ENCODE measurements around the gene KCNIP1.

The KCNIP1 gene

DNA sequence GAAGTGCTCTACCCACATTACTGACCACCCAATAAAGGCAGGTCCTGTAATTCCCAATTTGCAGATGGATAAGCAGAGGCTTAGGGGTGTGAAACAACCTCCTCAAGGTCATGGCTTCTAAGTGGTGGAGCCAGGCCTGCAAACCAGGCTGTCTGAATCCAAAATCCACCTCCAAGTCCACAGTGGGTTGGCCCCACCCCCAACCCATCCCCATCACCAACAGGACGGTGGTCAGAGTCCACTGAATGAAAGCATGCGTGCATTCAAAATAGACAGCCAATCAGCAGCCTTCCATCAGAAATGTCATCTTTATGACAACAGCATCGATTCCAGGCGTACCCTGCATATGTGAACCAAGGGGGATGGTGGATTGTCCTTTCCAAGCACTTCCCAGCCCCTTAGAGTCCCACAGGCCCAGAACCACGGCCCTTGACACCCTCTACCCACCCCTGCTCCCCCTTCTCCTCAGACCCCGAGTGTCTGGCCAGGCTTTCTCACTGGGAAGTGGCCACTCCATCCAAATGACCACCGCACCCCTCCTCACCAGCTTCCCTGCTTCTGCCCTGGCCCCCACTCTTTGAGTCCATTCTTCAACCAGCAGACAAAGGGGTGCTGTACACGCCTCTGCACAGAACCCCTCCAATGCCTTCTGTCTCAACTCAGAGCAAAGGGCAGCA is 133.1 kb downstream of the KCNIP1 start:
- Histone ChIP-seq H3K27me3 (ENCODE audit: insufficient read depth, low read length) (no peaks in the 10 kb centered on the region), H3K9ac (ENCODE audit: low read length) (no peak overlapping the region), H3K9me3 (ENCODE audit: insufficient read depth, low read depth, low read length) (no peaks in the 10 kb centered on the region), H2AFZ (ENCODE audit: insufficient read depth, low read length, poor library complexity) (no peak overlapping the region), H4K91ac (ENCODE audit: low read depth, low read length) (no peak overlapping the region), H3K79me1 (ENCODE audit: low read length) (peaks cover 5% of the 10 kb centered on the region), H3K23ac (ENCODE audit: low read length) (no peak overlapping the region), H3K79me2 (ENCODE audit: control insufficient read depth, insufficient read depth, low read length, poor library complexity) (no peaks in the 10 kb centered on the region), H3K36me3 (ENCODE audit: control insufficient read depth in 1 of 2, insufficient read depth in 2 of 2, low read length in 2 of 2) (no peaks in the 10 kb centered on the region), H2BK12ac (ENCODE audit: low read length) (no peak overlapping the region), H4K8ac (ENCODE audit: low read depth, low read length) (no peak overlapping the region), H3K4ac (ENCODE audit: low read depth, low read length) (no peak overlapping the region), H3K4me1 (ENCODE audit: control insufficient read depth in 1 of 2, insufficient read depth in 2 of 2, low read length in 2 of 2) (peaks cover 8 to 10% of the 10 kb centered on the region in 2 experiments), H2BK5ac (ENCODE audit: low read depth, low read length, poor library complexity) (no peak overlapping the region), H3K4me2 (ENCODE audit: low read length) (no peak overlapping the region), H2AK5ac (ENCODE audit: low read length) (no peak overlapping the region), H2BK120ac (ENCODE audit: insufficient read depth, low read length, poor library complexity) (no peak overlapping the region), H3K18ac (ENCODE audit: low read length) (no peak overlapping the region), H4K12ac (ENCODE audit: low read depth, low read length) (no peak overlapping the region), H3K4me3 (ENCODE audit: low read depth, low read length) (no peak overlapping the region), H3K14ac (ENCODE audit: low read length) (no peak overlapping the region), H3K27ac (ENCODE audit: low read depth, low read length) (no peak overlapping the region)
- WGBS (ENCODE audit: extremely low coverage, insufficient coverage, insufficient read length) = no CpG with 5 or more reads among the region's 8 CpGs
- no peak for DNase-seq

DNA sequence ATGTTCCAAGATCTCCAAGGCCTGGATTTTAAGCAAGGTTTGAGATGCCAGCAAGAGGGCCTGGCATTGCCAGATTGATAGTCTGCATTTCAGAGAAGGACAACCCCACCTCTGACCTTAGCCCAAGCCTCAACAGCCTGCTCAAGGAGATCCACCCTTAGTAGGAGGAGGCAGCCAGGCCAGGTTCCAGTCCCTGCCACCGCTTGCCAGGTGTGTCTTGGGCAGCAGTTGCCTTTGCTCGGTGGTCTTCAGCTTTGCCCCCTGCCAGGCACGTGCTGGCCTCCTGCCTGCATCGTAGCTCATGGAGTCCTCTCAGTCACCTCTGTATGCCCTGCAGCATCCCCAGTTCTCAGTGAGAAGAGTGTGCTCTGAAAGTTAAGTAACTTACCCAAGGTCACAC is 134.2 kb downstream of the KCNIP1 start:
- H4K91ac ChIP-seq (ENCODE audit: low read depth, low read length) = no peak overlapping the region
- H4K8ac ChIP-seq (ENCODE audit: low read depth, low read length) = no peak overlapping the region
- WGBS (ENCODE audit: extremely low coverage, insufficient coverage, insufficient read length) = no CpG with 5 or more reads among the region's 4 CpGs
- no peak overlapping the region for H3K18ac ChIP-seq (ENCODE audit: low read length)
- no peak overlapping the region for H2AK5ac ChIP-seq (ENCODE audit: low read length)
- DNase-seq = no peak
- no peaks in the 10 kb centered on the region for H3K27me3 ChIP-seq (ENCODE audit: insufficient read depth, low read length)
- H3K36me3 ChIP-seq (ENCODE audit: control insufficient read depth in 1 of 2, insufficient read depth in 2 of 2, low read length in 2 of 2) = no peaks in the 10 kb centered on the region
- H2BK5ac ChIP-seq (ENCODE audit: low read depth, low read length, poor library complexity) = no peak overlapping the region
- no peak overlapping the region for H4K12ac ChIP-seq (ENCODE audit: low read depth, low read length)
- peaks cover 7% of the 10 kb centered on the region in 2 experiments for H3K4me1 ChIP-seq (ENCODE audit: control insufficient read depth in 1 of 2, insufficient read depth in 2 of 2, low read length in 2 of 2)
- H3K9me3 ChIP-seq (ENCODE audit: insufficient read depth, low read depth, low read length) = no peaks in the 10 kb centered on the region
- H3K79me2 ChIP-seq (ENCODE audit: control insufficient read depth, insufficient read depth, low read length, poor library complexity) = no peaks in the 10 kb centered on the region
- H3K23ac ChIP-seq (ENCODE audit: low read length) = no peak overlapping the region
- H3K14ac ChIP-seq (ENCODE audit: low read length) = no peak overlapping the region
- no peak overlapping the region for H2AFZ ChIP-seq (ENCODE audit: insufficient read depth, low read length, poor library complexity)
- no peak overlapping the region for H3K9ac ChIP-seq (ENCODE audit: low read length)
- no peak overlapping the region for H2BK120ac ChIP-seq (ENCODE audit: insufficient read depth, low read length, poor library complexity)
- H2BK12ac ChIP-seq (ENCODE audit: low read length) = no peak overlapping the region
- H3K4me3 ChIP-seq (ENCODE audit: low read depth, low read length) = no peak overlapping the region
- H3K27ac ChIP-seq (ENCODE audit: low read depth, low read length) = no peak overlapping the region
- H3K4ac ChIP-seq (ENCODE audit: low read depth, low read length) = no peak overlapping the region
- peaks cover 4% of the 10 kb centered on the region for H3K79me1 ChIP-seq (ENCODE audit: low read length)
- H3K4me2 ChIP-seq (ENCODE audit: low read length) = no peak overlapping the region

DNA sequence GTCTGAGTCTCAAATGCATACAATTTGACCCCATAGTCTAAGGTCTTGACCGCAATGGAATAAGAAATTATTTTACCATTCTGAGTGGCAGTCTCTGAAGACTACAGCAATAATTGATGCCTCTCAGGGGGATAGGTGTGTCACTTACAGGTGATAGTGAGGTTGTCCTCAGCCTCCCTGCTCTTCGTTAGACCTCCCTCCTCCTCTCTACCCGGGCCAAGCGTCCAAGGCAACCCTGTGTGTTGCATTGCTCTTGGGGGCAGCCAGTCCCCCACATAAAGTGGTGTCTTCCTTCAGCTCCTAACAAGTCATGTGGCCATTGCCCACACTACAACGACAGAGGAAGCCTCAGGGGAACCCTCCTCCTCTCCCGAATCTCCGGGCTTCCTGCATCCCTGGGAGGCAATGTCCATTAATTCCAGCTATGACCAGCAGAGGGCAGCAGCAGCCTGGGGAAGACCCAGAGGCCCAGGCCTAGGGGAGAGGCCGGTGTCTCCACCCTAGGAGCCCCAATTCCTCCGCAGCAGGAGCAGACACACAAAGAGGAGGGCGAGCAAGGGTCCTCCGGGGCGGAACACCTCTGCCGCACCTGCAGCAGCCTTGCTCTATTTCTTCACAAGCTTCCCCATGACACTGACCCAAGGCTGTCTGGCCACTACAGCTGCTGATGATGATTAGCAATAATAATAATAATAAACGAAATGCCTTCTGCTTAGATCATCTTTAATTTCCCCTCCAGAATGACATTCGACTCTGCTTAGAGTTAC is 134.8 kb downstream of the KCNIP1 start:
- H4K8ac ChIP-seq (ENCODE audit: low read depth, low read length) = no peak overlapping the region
- H4K91ac ChIP-seq (ENCODE audit: low read depth, low read length) = no peak overlapping the region
- no peak overlapping the region for H3K9ac ChIP-seq (ENCODE audit: low read length)
- H3K18ac ChIP-seq (ENCODE audit: low read length) = no peak overlapping the region
- peaks cover 2% of the 10 kb centered on the region for H3K79me1 ChIP-seq (ENCODE audit: low read length)
- H2BK120ac ChIP-seq (ENCODE audit: insufficient read depth, low read length, poor library complexity) = no peak overlapping the region
- H2BK12ac ChIP-seq (ENCODE audit: low read length) = no peak overlapping the region
- no peaks in the 10 kb centered on the region for H3K36me3 ChIP-seq (ENCODE audit: control insufficient read depth in 1 of 2, insufficient read depth in 2 of 2, low read length in 2 of 2)
- no CpG with 5 or more reads among the region's 15 CpGs for whole genome bisulfite sequencing (ENCODE audit: extremely low coverage, insufficient coverage, insufficient read length)
- no peak overlapping the region for H3K4ac ChIP-seq (ENCODE audit: low read depth, low read length)
- H3K9me3 ChIP-seq (ENCODE audit: insufficient read depth, low read depth, low read length) = no peaks in the 10 kb centered on the region
- no peak overlapping the region for H3K4me3 ChIP-seq (ENCODE audit: low read depth, low read length)
- H2BK5ac ChIP-seq (ENCODE audit: low read depth, low read length, poor library complexity) = no peak overlapping the region
- H3K27me3 ChIP-seq (ENCODE audit: insufficient read depth, low read length) = no peaks in the 10 kb centered on the region
- H3K14ac ChIP-seq (ENCODE audit: low read length) = no peak overlapping the region
- no peak overlapping the region for H3K27ac ChIP-seq (ENCODE audit: low read depth, low read length)
- no peak overlapping the region for H2AFZ ChIP-seq (ENCODE audit: insufficient read depth, low read length, poor library complexity)
- H3K23ac ChIP-seq (ENCODE audit: low read length) = no peak overlapping the region
- peak; percentile 42 to 81 for DNase-seq
- H4K12ac ChIP-seq (ENCODE audit: low read depth, low read length) = no peak overlapping the region
- no peak overlapping the region for H2AK5ac ChIP-seq (ENCODE audit: low read length)
- no peaks in the 10 kb centered on the region for H3K79me2 ChIP-seq (ENCODE audit: control insufficient read depth, insufficient read depth, low read length, poor library complexity)
- H3K4me1 ChIP-seq (ENCODE audit: control insufficient read depth in 1 of 2, insufficient read depth in 2 of 2, low read length in 2 of 2) = peaks cover 7% of the 10 kb centered on the region in 2 experiments
- no peak overlapping the region for H3K4me2 ChIP-seq (ENCODE audit: low read length)

DNA sequence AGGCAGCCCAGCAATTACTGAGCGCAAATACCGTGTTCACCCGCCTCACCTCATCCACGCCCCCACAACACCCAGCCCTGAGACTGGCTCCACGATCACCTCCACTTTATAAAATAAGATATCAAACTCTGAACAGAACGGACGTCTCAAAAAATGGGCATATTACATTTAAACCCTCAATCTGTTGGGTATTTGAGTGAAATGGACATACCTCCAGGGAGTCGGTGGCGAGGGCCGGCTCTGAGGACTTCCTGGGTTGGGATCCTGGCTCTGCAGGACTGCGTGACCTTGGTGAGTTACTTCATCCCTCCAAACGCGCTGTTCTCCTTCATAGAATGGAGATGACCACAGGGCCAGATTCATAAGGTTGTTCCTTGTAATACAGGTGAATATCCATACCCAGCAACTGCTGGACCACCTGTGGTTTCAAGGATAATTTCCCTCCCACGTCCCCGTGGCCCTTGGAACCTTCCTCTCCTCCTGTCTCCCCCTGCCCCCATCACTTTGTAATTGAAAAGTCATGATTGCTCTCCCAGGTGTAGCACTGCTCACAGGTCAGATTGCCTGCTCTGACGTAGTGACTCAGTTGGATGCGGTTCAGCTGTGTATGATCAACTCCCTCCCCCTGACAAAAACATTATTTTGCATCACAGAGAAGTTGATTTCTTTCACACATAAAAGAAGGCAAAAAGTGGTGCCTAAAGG is 135.6 kb downstream of the KCNIP1 start:
- H3K4me3 ChIP-seq (ENCODE audit: low read depth, low read length) = no peak overlapping the region
- H3K79me2 ChIP-seq (ENCODE audit: control insufficient read depth, insufficient read depth, low read length, poor library complexity) = no peaks in the 10 kb centered on the region
- no peak overlapping the region for H3K4ac ChIP-seq (ENCODE audit: low read depth, low read length)
- no peak overlapping the region for H3K9ac ChIP-seq (ENCODE audit: low read length)
- no peaks in the 10 kb centered on the region for H3K36me3 ChIP-seq (ENCODE audit: control insufficient read depth in 1 of 2, insufficient read depth in 2 of 2, low read length in 2 of 2)
- no peak overlapping the region for H3K18ac ChIP-seq (ENCODE audit: low read length)
- no peak overlapping the region for H2BK5ac ChIP-seq (ENCODE audit: low read depth, low read length, poor library complexity)
- no CpG with 5 or more reads among the region's 17 CpGs for WGBS (ENCODE audit: extremely low coverage, insufficient coverage, insufficient read length)
- H3K27ac ChIP-seq (ENCODE audit: low read depth, low read length) = no peak overlapping the region
- no peaks in the 10 kb centered on the region for H3K9me3 ChIP-seq (ENCODE audit: insufficient read depth, low read depth, low read length)
- H3K79me1 ChIP-seq (ENCODE audit: low read length) = no peaks in the 10 kb centered on the region
- no peaks in the 10 kb centered on the region for H3K27me3 ChIP-seq (ENCODE audit: insufficient read depth, low read length)
- H2BK12ac ChIP-seq (ENCODE audit: low read length) = no peak overlapping the region
- no peak for DNase-seq
- no peak overlapping the region for H2AK5ac ChIP-seq (ENCODE audit: low read length)
- H3K14ac ChIP-seq (ENCODE audit: low read length) = no peak overlapping the region
- no peak overlapping the region for H3K4me2 ChIP-seq (ENCODE audit: low read length)
- H4K91ac ChIP-seq (ENCODE audit: low read depth, low read length) = no peak overlapping the region
- H2AFZ ChIP-seq (ENCODE audit: insufficient read depth, low read length, poor library complexity) = no peak overlapping the region
- H4K12ac ChIP-seq (ENCODE audit: low read depth, low read length) = no peak overlapping the region
- no peak overlapping the region for H2BK120ac ChIP-seq (ENCODE audit: insufficient read depth, low read length, poor library complexity)
- no peak overlapping the region for H3K23ac ChIP-seq (ENCODE audit: low read length)
- no peaks in the 10 kb centered on the region for H3K4me1 ChIP-seq (ENCODE audit: control insufficient read depth in 1 of 2, insufficient read depth in 2 of 2, low read length in 2 of 2)
- no peak overlapping the region for H4K8ac ChIP-seq (ENCODE audit: low read depth, low read length)

All from trophoblast cell (in vitro differentiated cells and primary cell).